Stimulated activated naive CD8-positive, alpha-beta T cell treated with anti-CD3 and anti-CD28 coated beads, Interleukin-15, Interleukin-2, amounts not matched to agents 100 ng/mL and 50 ng/mL, for 24 hours (primary cell): ENCODE data around the gene MAB21L2.
"Not testable (repeated sequence)": the region's sequence is repeated elsewhere in the genome, so short reads cannot be mapped to it uniquely, and the experiment has no call there.

Source experiments
- H3K27ac Mint-ChIP-seq: one replicate; pipeline ENCODE4 v1.8.0; 2021; ENCODE audit warnings: mild to moderate bottlenecking, mixed read lengths
- H3K27me3 Mint-ChIP-seq: one replicate; pipeline ENCODE4 v1.8.0; 2021; ENCODE audit warnings: mixed read lengths
- H3K36me3 Mint-ChIP-seq: one replicate; pipeline ENCODE4 v1.8.0; 2021; ENCODE audit warnings: low read depth, mixed read lengths
- H3K4me1 Mint-ChIP-seq: one replicate; pipeline ENCODE4 v1.8.0; 2021; ENCODE audit warnings: low read depth, mixed read lengths
- H3K4me3 Mint-ChIP-seq: one replicate; pipeline ENCODE4 v1.8.0; 2021; ENCODE audit warnings: mild to moderate bottlenecking, mixed read lengths
- H3K9me3 Mint-ChIP-seq: one replicate; pipeline ENCODE4 v1.8.0; 2021; ENCODE audit warnings: mixed read lengths

MAB21L2 gene

GRCh38 chr4:150582146-150582872 is at the start of gene MAB21L2:
TSS of gene MAB21L2 (plus strand) at chr4:150582151. CDS start at chr4:150583030, 879 bp downstream.
- no peak within 1 kb of the TSS for H3K4me3 Mint-ChIP-seq
- H3K27me3 Mint-ChIP-seq = no peaks in the 10 kb centered on the region
- peaks cover 7% of the 10 kb centered on the region for H3K9me3 Mint-ChIP-seq
- no peak within 1 kb of the TSS for H3K27ac Mint-ChIP-seq
- peaks cover 75% of the 10 kb centered on the region for H3K36me3 Mint-ChIP-seq
- H3K4me1 Mint-ChIP-seq = no peaks in the 10 kb centered on the region

- Mint-ChIP-seq H3K36me3 (peaks cover 14% of the 10 kb centered on the region), H3K4me1 (no peaks in the 10 kb centered on the region), H3K27me3 (no peaks in the 10 kb centered on the region), H3K27ac (no peak overlapping the region), H3K4me3 (no peak overlapping the region), H3K9me3 (no peaks in the 10 kb centered on the region)
Observed at GRCh38 chr4:150533673-150534072, 48.3 kb upstream of the MAB21L2 start.

- Mint-ChIP-seq H3K4me1 (no peaks in the 10 kb centered on the region), H3K9me3 (no peaks in the 10 kb centered on the region), H3K4me3 (no peak overlapping the region), H3K36me3 (peaks cover 17% of the 10 kb centered on the region), H3K27ac (no peak overlapping the region), H3K27me3 (no peaks in the 10 kb centered on the region)
Observed at GRCh38 chr4:150534818-150535217, 47.1 kb upstream of the MAB21L2 start.

GRCh38 chr4:150537911-150538310 is 44.0 kb upstream of the MAB21L2 start:
- not testable (repeated sequence) for H3K4me1 Mint-ChIP-seq, H3K9me3 Mint-ChIP-seq, H3K27ac Mint-ChIP-seq, H3K27me3 Mint-ChIP-seq, H3K4me3 Mint-ChIP-seq
- peaks cover 10% of the 10 kb centered on the region for H3K36me3 Mint-ChIP-seq

GRCh38 chr4:150540536-150540935 is 41.4 kb upstream of the MAB21L2 start:
- no peak overlapping the region for H3K4me3 Mint-ChIP-seq
- H3K4me1 Mint-ChIP-seq = no peaks in the 10 kb centered on the region

GRCh38 chr4:150540959-150541360 is 41.0 kb upstream of the MAB21L2 start:
- H3K27ac Mint-ChIP-seq = no peak overlapping the region
- H3K27me3 Mint-ChIP-seq = no peaks in the 10 kb centered on the region
- peaks cover 9% of the 10 kb centered on the region for H3K36me3 Mint-ChIP-seq
- no peak overlapping the region for H3K4me3 Mint-ChIP-seq
- no peaks in the 10 kb centered on the region for H3K4me1 Mint-ChIP-seq
- H3K9me3 Mint-ChIP-seq = no peaks in the 10 kb centered on the region

More at GRCh38 chr4:150540536-150540935, 41.4 kb upstream of the MAB21L2 start:
- Mint-ChIP-seq H3K27ac (no peak overlapping the region), H3K9me3 (no peaks in the 10 kb centered on the region), H3K36me3 (peaks cover 9% of the 10 kb centered on the region), H3K27me3 (no peaks in the 10 kb centered on the region)

- peaks cover 9% of the 10 kb centered on the region for H3K36me3 Mint-ChIP-seq
- no peak overlapping the region for H3K27ac Mint-ChIP-seq
- no peaks in the 10 kb centered on the region for H3K27me3 Mint-ChIP-seq
- H3K4me1 Mint-ChIP-seq = no peaks in the 10 kb centered on the region
- no peaks in the 10 kb centered on the region for H3K9me3 Mint-ChIP-seq
- no peak overlapping the region for H3K4me3 Mint-ChIP-seq
Observed at GRCh38 chr4:150541681-150542080, 40.3 kb upstream of the MAB21L2 start.

- Mint-ChIP-seq H3K9me3 (no peaks in the 10 kb centered on the region), H3K27ac (no peak overlapping the region), H3K4me3 (no peak overlapping the region), H3K4me1 (no peaks in the 10 kb centered on the region), H3K27me3 (no peaks in the 10 kb centered on the region), H3K36me3 (peaks cover 9% of the 10 kb centered on the region)
Observed at GRCh38 chr4:150543042-150543441, 38.9 kb upstream of the MAB21L2 start.

- H3K36me3 Mint-ChIP-seq = peaks cover 4% of the 10 kb centered on the region
- no peak overlapping the region for H3K27ac Mint-ChIP-seq
- H3K9me3 Mint-ChIP-seq = no peaks in the 10 kb centered on the region
- no peak overlapping the region for H3K4me3 Mint-ChIP-seq
- H3K4me1 Mint-ChIP-seq = no peaks in the 10 kb centered on the region
- H3K27me3 Mint-ChIP-seq = no peaks in the 10 kb centered on the region
Observed at GRCh38 chr4:150546286-150546685, 35.7 kb upstream of the MAB21L2 start.

GRCh38 chr4:150547154-150547838 is 34.7 kb upstream of the MAB21L2 start:
- Mint-ChIP-seq H3K4me1 (no peaks in the 10 kb centered on the region), H3K27me3 (no peaks in the 10 kb centered on the region), H3K4me3 (no peak overlapping the region), H3K36me3 (peaks cover 10% of the 10 kb centered on the region), H3K27ac (no peak overlapping the region), H3K9me3 (peaks cover 3% of the 10 kb centered on the region)

GRCh38 chr4:150557811-150558210 is 24.1 kb upstream of the MAB21L2 start:
- H3K27ac Mint-ChIP-seq, H3K4me1 Mint-ChIP-seq, H3K27me3 Mint-ChIP-seq, H3K4me3 Mint-ChIP-seq: not testable (repeated sequence)
- H3K9me3 Mint-ChIP-seq = peaks cover 15% of the 10 kb centered on the region
- peaks cover 38% of the 10 kb centered on the region for H3K36me3 Mint-ChIP-seq

- Mint-ChIP-seq H3K27me3 (no peaks in the 10 kb centered on the region), H3K9me3 (peaks cover 10% of the 10 kb centered on the region), H3K4me1 (no peaks in the 10 kb centered on the region), H3K4me3 (no peak overlapping the region), H3K27ac (no peak overlapping the region), H3K36me3 (peaks cover 38% of the 10 kb centered on the region)
Observed at GRCh38 chr4:150561143-150561737, 20.7 kb upstream of the MAB21L2 start.

GRCh38 chr4:150562250-150562649 is 19.7 kb upstream of the MAB21L2 start:
- Mint-ChIP-seq H3K4me3 (no peak overlapping the region), H3K27ac (no peak overlapping the region), H3K9me3 (peaks cover 4% of the 10 kb centered on the region), H3K27me3 (no peaks in the 10 kb centered on the region), H3K36me3 (peaks cover 38% of the 10 kb centered on the region), H3K4me1 (no peaks in the 10 kb centered on the region)

- H3K27me3 Mint-ChIP-seq = no peaks in the 10 kb centered on the region
- H3K4me1 Mint-ChIP-seq = no peaks in the 10 kb centered on the region
- H3K36me3 Mint-ChIP-seq = peaks cover 34% of the 10 kb centered on the region
- peaks cover 4% of the 10 kb centered on the region for H3K9me3 Mint-ChIP-seq
- H3K4me3 Mint-ChIP-seq = no peak overlapping the region
- H3K27ac Mint-ChIP-seq = no peak overlapping the region
Observed at GRCh38 chr4:150562751-150563150, 19.2 kb upstream of the MAB21L2 start.

- H3K4me1 Mint-ChIP-seq, H3K4me3 Mint-ChIP-seq, H3K27ac Mint-ChIP-seq, H3K27me3 Mint-ChIP-seq, H3K9me3 Mint-ChIP-seq: not testable (repeated sequence)
- H3K36me3 Mint-ChIP-seq = peaks cover 36% of the 10 kb centered on the region
Observed at GRCh38 chr4:150564967-150565366, 17.0 kb upstream of the MAB21L2 start.
